GM23338 (cell line): Measurements from ENCODE around the gene NGDN. TPM values are rescaled to one million over a fixed set of nuclear protein-coding genes. Genes with fewer than 3 reads are reported as not detected.

Experiments
- ATAC-seq: fragments of 200-7000 bp; cut with Tn5 transposase; 3 replicates; pipeline ENCODE4 v1.9.1; 2020
- DNase-seq: peaks from one replicate; pipeline ENCODE4 v3.0.0-alpha.2; 2015; ENCODE audit warnings: low spot score
- H2AFZ ChIP-seq: fragments of 200-600 bp; sonication (generic); 2 replicates; pipeline ENCODE4 v1.8.0; 2016; ENCODE audit warnings: antibody characterized with exemption, mild to moderate bottlenecking, moderate library complexity
- H3F3A ChIP-seq: fragments of 200-600 bp; sonication (generic); replicated peaks from 2 replicates; pipeline ENCODE4 v1.8.0; 2017; ENCODE audit warnings: antibody characterized with exemption, mixed run types, low read depth
- H3K27ac ChIP-seq: fragments of 200-600 bp; sonication (generic); 2 replicates; pipeline ENCODE4 v1.6.1; 2016; ENCODE audit warnings: low read depth
- H3K27me3 ChIP-seq: fragments of 200-600 bp; sonication (generic); 2 replicates; pipeline ENCODE4 v1.8.0; 2016; ENCODE audit warnings: mild to moderate bottlenecking, mixed run types, moderate library complexity; ENCODE audit not compliant: insufficient read depth
- H3K36me3 ChIP-seq: fragments of 200-600 bp; sonication (generic); 2 replicates; pipeline ENCODE4 v1.8.0; 2016; ENCODE audit warnings: mild to moderate bottlenecking; ENCODE audit not compliant: insufficient read depth
- H3K4me1 ChIP-seq: fragments of 200-600 bp; sonication (generic); 2 replicates; pipeline ENCODE4 v1.8.0; 2016; ENCODE audit warnings: mild to moderate bottlenecking, moderate library complexity; ENCODE audit not compliant: insufficient read depth
- H3K4me2 ChIP-seq: fragments of 200-600 bp; sonication (generic); 2 replicates; pipeline ENCODE4 v1.7.1; 2017; ENCODE audit warnings: mixed run types
- H3K4me3 ChIP-seq: fragments of 200-600 bp; sonication (generic); 2 replicates; pipeline ENCODE4 v1.6.1; 2016; ENCODE audit warnings: mixed run types
- H3K79me2 ChIP-seq: fragments of 200-600 bp; sonication (generic); replicated peaks from 2 replicates; pipeline ENCODE4 v1.8.0; 2017; ENCODE audit warnings: mild to moderate bottlenecking; ENCODE audit not compliant: insufficient read depth
- H3K9me2 ChIP-seq: fragments of 200-600 bp; sonication (generic); 2 replicates; pipeline ENCODE4 v1.8.0; 2017; ENCODE audit not compliant: insufficient read depth
- H4K20me1 ChIP-seq: fragments of 200-600 bp; sonication (generic); replicated peaks from 2 replicates; pipeline ENCODE4 v1.8.0; 2017; ENCODE audit warnings: mild to moderate bottlenecking; ENCODE audit not compliant: insufficient read depth
- H3K27ac Mint-ChIP-seq: 2 replicates; pipeline ENCODE4 v1.8.0; 2020; ENCODE audit warnings: inconsistent platforms, mild to moderate bottlenecking, moderate library complexity, mixed read lengths
- H3K27me3 Mint-ChIP-seq: 3 replicates; pipeline ENCODE4 v1.8.0; 2022; ENCODE audit warnings: low read depth, mild to moderate bottlenecking, moderate library complexity, mixed read lengths, inconsistent platforms; ENCODE audit not compliant: insufficient read depth, poor library complexity
- H3K36me3 Mint-ChIP-seq: 3 replicates; pipeline ENCODE4 v1.8.0; 2021; ENCODE audit warnings: low read depth, mild to moderate bottlenecking, inconsistent platforms, moderate library complexity, mixed read lengths
- H3K4me1 Mint-ChIP-seq: 3 replicates; pipeline ENCODE4 v1.8.0; 2020; ENCODE audit warnings: mild to moderate bottlenecking, inconsistent platforms, mixed read lengths
- H3K4me3 Mint-ChIP-seq: 3 replicates; pipeline ENCODE4 v1.8.0; 2021; ENCODE audit warnings: moderate library complexity, mild to moderate bottlenecking, inconsistent platforms, mixed read lengths
- H3K9me3 Mint-ChIP-seq: 3 replicates; pipeline ENCODE4 v1.8.0; 2020; ENCODE audit warnings: moderate library complexity, mild to moderate bottlenecking, inconsistent platforms, mixed read lengths
- ETS1 ChIP-seq: IDR thresholded peaks from 2 replicates; pipeline ENCODE4 v1.6.1; 2016; ENCODE audit warnings: antibody characterized with exemption
- EZH2 ChIP-seq: fragments of 200-600 bp; sonication (generic); IDR thresholded peaks from one replicate; pipeline ENCODE4 v1.8.0; 2017; ENCODE audit warnings: antibody characterized with exemption, mild to moderate bottlenecking, low read depth; ENCODE audit not compliant: unreplicated experiment
- EZH2phosphoT487 ChIP-seq: fragments of 200-600 bp; sonication (generic); IDR thresholded peaks from one replicate; pipeline ENCODE4 v1.8.1; 2018; ENCODE audit warnings: antibody characterized with exemption; ENCODE audit not compliant: unreplicated experiment
- NANOG ChIP-seq: IDR thresholded peaks from 2 replicates; pipeline ENCODE4 v1.6.1; 2016; ENCODE audit warnings: antibody characterized with exemption, borderline replicate concordance
- POLR2AphosphoS5 ChIP-seq: IDR thresholded peaks from 2 replicates; pipeline ENCODE4 v1.6.1; 2016; ENCODE audit warnings: antibody characterized with exemption, low read depth
- REST ChIP-seq: IDR thresholded peaks from one replicate; pipeline ENCODE4 v1.6.1; 2018; ENCODE audit warnings: antibody characterized with exemption; ENCODE audit not compliant: unreplicated experiment
- STAT1 ChIP-seq: IDR thresholded peaks from one replicate; pipeline ENCODE4 v1.6.1; 2016; ENCODE audit warnings: antibody characterized with exemption; ENCODE audit not compliant: unreplicated experiment
- ZNF331 ChIP-seq: fragments of 250-450 bp; sonication (Bioruptor Pico); IDR thresholded peaks from 2 replicates; pipeline ENCODE4 v1.5.0; 2020; ENCODE audit warnings: low read depth, mild to moderate bottlenecking, moderate library complexity
- polyA plus RNA-seq: library from polyadenylated mRNA; unstranded; fragments of >200 nt; fragmentation: Nextera tagmentation; extraction: Ambion mirVana; gene quantifications from 2 replicates; pipeline ENCODE4 v1.2.1, GENCODE V29; 2016
- total RNA-seq: library from RNA; depleted of rRNA; stranded (reverse); fragments of >200 nt; shearing (Covaris generic); gene quantifications from 2 replicates; pipeline ENCODE4 v1.2.3, GENCODE V29; 2014

The NGDN gene
- total and polyA plus RNA-seq, 2 experiments from 2014 or later = 48.6 to 90.8 TPM

GRCh38 chr14:23521785-23522640 lies 52.5 kb downstream of the NGDN start:
- peaks cover 47% of the 10 kb centered on the region for H3K36me3 Mint-ChIP-seq

GRCh38 chr14:23522643-23523198 lies 53.2 kb downstream of the NGDN start:
- Mint-ChIP-seq H3K36me3 (peaks cover 54% of the 10 kb centered on the region), H3K27me3 (peaks cover 12% of the 10 kb centered on the region), H3K4me3 (no peak overlapping the region), H3K27ac (no peak overlapping the region), H3K4me1 (peaks cover 58% of the 10 kb centered on the region), H3K9me3 (no peaks in the 10 kb centered on the region; the same call in 2 of the 3 replicates)
- ATAC-seq = no peak
- H3K4me2 ChIP-seq = no peak overlapping the region
- no peaks in the 10 kb centered on the region for H3K9me2 ChIP-seq
- TF ChIP-seq POLR2AphosphoS5 = no peak
- TF ChIP-seq NANOG = no peak
- TF ChIP-seq REST = no peak
- no peak for TF ChIP-seq STAT1
- no peak for TF ChIP-seq EZH2
- TF ChIP-seq ZNF331 = no peak
- no peak for TF ChIP-seq ETS1
- no peaks in the 10 kb centered on the region; the same call in 1 of the 2 replicates for H3K36me3 ChIP-seq
- no peak overlapping the region for H3K27ac ChIP-seq
- DNase-seq = no peak
- H3K27me3 ChIP-seq = no peaks in the 10 kb centered on the region
- no peak overlapping the region for H2AFZ ChIP-seq
- no peak overlapping the region for H3K4me3 ChIP-seq
- no peaks in the 10 kb centered on the region for H4K20me1 ChIP-seq
- H3K4me1 ChIP-seq = peaks cover 30% of the 10 kb centered on the region
- no peaks in the 10 kb centered on the region for H3K79me2 ChIP-seq
- no peaks in the 10 kb centered on the region; the same call in 1 of the 2 replicates for H3F3A ChIP-seq

More at GRCh38 chr14:23521785-23522640, 52.5 kb downstream of the NGDN start:
- ATAC-seq (no peak), DNase-seq (no peak)
- H3K4me1 ChIP-seq = peaks cover 35% of the 10 kb centered on the region
- TF ChIP-seq POLR2AphosphoS5 (peak; percentile 26; the same call in 1 of the 2 replicates), EZH2phosphoT487 (no peak)
- H2AFZ ChIP-seq = no peak overlapping the region
- H3K27me3 Mint-ChIP-seq = peaks cover 13% of the 10 kb centered on the region
- H3K4me2 ChIP-seq = no peak overlapping the region
- H3K4me3 Mint-ChIP-seq = no peak overlapping the region
- no peaks in the 10 kb centered on the region; the same call in 1 of the 2 replicates for H3F3A ChIP-seq
- H3K27me3 ChIP-seq = no peaks in the 10 kb centered on the region
- H3K27ac Mint-ChIP-seq = no peak overlapping the region
- H3K27ac ChIP-seq = no peak overlapping the region
- H3K4me1 Mint-ChIP-seq = peaks cover 62% of the 10 kb centered on the region
- H3K36me3 ChIP-seq = no peaks in the 10 kb centered on the region
- H3K4me3 ChIP-seq = no peak overlapping the region
- no peaks in the 10 kb centered on the region for H3K79me2 ChIP-seq
- H3K9me2 ChIP-seq = no peaks in the 10 kb centered on the region
- H3K9me3 Mint-ChIP-seq = no peaks in the 10 kb centered on the region; the same call in 2 of the 3 replicates
- H4K20me1 ChIP-seq = no peaks in the 10 kb centered on the region
